Measurements from ENCODE around the gene NDUFA8.
A peak's percentile ranks its signal among the peaks of the same experiment; 100 is the strongest.

The NDUFA8 gene

GRCh38 chr9:122122903-122123632, 36.5 kb downstream of the NDUFA8 start:
- H3K4me3 ChIP-seq: no peak overlapping the region
- no peak overlapping the region for H3K27ac ChIP-seq
- peak; percentile 92 for TF ChIP-seq CTCF (IDR thresholded peaks at IDR 0.05)
- DNase-seq (ENCODE audit: low spot score): no peak

GRCh38 chr9:122122468-122122867, 37.1 kb downstream of the NDUFA8 start:
- TF ChIP-seq CTCF (IDR thresholded peaks at IDR 0.05): no peak
- Histone ChIP-seq H3K4me3 (no peak overlapping the region), H3K27ac (no peak overlapping the region)
- DNase-seq (ENCODE audit: low spot score): no peak

- Histone ChIP-seq H3K27ac (no peak overlapping the region), H3K4me3 (no peak overlapping the region)
- no peak for TF ChIP-seq CTCF (IDR thresholded peaks at IDR 0.05)
- no peak for DNase-seq (ENCODE audit: low spot score)
These were observed 37.6 kb downstream of the NDUFA8 start for GRCh38 chr9:122121931-122122330.

- no peak overlapping the region for H3K27ac ChIP-seq
- no peak for DNase-seq (ENCODE audit: low spot score)
- no peak for TF ChIP-seq CTCF (IDR thresholded peaks at IDR 0.05)
- no peak overlapping the region for H3K4me3 ChIP-seq
These were observed 38.2 kb downstream of the NDUFA8 start for GRCh38 chr9:122121391-122121790.

GRCh38 chr9:122120316-122121071, 39.1 kb downstream of the NDUFA8 start:
- no peak for TF ChIP-seq CTCF (IDR thresholded peaks at IDR 0.05)

GRCh38 chr9:122119721-122120120, 39.9 kb downstream of the NDUFA8 start:
- no peak overlapping the region for H3K4me3 ChIP-seq
- TF ChIP-seq CTCF (IDR thresholded peaks at IDR 0.05): no peak
- no peak overlapping the region for H3K27ac ChIP-seq
- no peak for DNase-seq (ENCODE audit: low spot score)

More at GRCh38 chr9:122120316-122121071, 39.1 kb downstream of the NDUFA8 start:
- DNase-seq (ENCODE audit: low spot score): no peak
- H3K4me3 ChIP-seq: no peak overlapping the region
- H3K27ac ChIP-seq: no peak overlapping the region

GRCh38 chr9:122119166-122119521, 40.4 kb downstream of the NDUFA8 start:
- DNase-seq (ENCODE audit: low spot score): no peak
- TF ChIP-seq CTCF (IDR thresholded peaks at IDR 0.05): no peak
- no peak overlapping the region for H3K27ac ChIP-seq
- H3K4me3 ChIP-seq: no peak overlapping the region
